Measurements from ENCODE around the gene SF1.

Gene SF1

DNA sequence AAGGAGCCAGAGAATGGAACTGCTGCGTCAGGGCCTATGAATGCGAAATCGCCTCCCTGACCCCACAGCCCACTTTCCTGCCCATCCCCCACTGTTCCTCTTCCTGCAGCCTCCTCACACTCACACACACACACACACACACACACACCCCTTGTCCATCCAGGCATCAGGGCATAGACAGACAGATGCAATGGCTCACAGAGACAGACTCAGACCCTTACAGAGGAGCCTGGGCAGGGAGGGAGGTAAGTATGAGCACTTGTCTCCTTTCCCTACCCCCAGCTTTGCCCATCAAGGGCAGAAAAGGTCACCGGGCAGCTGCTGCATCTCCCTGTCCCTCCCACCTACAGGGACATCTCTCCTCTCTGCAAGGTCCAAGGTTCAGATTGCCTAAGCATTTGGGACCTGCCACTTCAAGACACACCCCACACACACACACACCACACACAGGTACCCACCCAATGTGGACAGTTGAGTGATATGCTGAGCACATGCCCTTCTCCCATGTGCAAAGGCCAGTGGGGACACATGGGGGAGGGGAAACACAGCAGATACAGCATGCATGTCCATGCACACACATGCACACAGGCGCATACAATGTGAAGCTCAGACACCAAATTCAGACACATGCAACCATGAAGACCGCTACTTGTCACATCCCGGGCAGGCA lies 53.3 kb downstream of the SF1 start:
- DNase-seq (ENCODE audit: low read depth) = no peak

DNA sequence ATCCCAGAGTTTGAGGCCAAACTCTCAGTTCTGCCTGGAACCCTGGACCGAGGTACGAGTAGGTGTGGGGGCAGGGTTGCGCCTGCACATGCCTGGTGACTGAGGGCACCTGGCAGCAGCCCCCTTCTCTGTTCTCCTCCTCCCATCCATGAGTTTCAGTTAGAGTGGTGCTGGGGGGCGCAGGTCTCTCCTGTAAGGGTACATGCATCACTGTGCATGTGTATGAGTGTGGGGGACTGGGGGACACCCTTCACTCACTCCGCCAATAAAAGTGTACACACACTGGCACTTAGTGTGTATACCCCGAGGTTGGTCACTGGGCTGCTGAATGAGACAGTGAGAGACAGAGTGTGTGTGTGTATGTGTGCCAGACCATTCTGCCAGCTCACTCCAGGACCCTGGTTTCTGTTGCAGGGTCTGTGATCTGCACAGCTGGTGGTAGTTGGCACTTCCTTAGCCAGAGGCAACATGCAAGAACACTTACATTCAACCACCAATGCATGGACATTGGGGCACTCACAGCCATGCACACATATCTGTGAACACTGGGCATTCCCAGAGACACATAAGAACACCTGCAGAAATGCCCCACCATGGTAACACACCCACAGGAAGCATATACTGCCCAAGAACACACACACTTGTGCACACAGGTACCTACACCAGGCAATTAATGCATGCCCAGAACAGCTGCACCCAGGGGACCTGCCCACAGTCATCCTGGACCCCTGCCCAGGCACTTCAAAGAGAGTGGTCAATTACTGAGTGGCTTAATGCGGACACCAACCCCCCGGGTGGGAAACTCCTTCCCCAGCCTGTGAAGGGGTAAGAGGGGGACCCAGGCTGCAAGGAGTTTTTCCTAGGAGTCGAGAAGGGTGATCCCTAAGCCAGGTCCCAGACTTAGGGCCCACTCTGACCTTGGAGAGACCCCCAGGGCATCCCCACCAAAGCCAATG lies 54.2 kb downstream of the SF1 start:
- DNase-seq (ENCODE audit: low read depth) = no peak

DNA sequence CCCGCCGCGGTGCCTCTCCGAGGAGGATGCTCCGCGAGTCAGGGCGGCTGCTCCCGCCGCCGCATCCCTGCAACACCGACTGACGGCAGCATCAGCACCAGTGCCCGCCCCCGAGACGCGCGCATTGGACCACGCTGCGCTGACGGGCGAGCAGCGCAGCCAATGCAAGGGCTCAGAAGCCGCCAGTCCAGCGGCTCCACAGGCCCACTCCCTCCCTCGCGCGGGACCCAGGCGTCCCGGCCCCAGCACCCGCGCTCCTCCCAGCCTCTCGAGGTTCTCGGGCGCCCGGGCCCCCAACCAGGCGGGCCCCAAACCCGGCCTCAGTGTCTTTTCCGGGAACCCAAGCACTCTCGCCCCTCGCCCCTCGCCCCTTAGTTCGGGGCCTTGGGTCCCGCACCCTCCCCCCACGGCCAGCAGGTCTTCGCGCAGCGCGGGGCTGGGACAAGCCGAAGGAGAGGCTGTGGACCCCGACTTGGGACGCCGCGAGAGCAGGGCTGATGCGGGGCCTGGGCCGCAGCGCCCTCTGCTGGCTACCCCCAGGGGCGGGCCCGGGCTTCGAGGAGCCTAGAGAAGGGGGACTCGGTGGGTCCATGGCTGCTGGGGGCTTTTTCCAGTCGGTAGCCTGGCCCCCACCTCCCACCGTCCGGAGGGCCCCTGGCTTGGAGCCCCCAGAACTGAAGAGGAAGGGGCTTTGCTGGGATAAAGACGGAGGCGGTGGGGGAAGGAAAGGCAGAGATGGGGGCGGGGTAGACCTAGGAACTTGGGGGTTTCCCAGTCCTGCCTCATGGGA lies 55.0 kb downstream of the SF1 start, which contains the start of gene NRXN2:
Gene NRXN2 (minus strand): TSS at position 81 of the 790 bp plus-strand sequence. CDS start 9,498 bp downstream, outside the sequence.
- peak; percentile 82 for DNase-seq (ENCODE audit: low read depth)

DNA sequence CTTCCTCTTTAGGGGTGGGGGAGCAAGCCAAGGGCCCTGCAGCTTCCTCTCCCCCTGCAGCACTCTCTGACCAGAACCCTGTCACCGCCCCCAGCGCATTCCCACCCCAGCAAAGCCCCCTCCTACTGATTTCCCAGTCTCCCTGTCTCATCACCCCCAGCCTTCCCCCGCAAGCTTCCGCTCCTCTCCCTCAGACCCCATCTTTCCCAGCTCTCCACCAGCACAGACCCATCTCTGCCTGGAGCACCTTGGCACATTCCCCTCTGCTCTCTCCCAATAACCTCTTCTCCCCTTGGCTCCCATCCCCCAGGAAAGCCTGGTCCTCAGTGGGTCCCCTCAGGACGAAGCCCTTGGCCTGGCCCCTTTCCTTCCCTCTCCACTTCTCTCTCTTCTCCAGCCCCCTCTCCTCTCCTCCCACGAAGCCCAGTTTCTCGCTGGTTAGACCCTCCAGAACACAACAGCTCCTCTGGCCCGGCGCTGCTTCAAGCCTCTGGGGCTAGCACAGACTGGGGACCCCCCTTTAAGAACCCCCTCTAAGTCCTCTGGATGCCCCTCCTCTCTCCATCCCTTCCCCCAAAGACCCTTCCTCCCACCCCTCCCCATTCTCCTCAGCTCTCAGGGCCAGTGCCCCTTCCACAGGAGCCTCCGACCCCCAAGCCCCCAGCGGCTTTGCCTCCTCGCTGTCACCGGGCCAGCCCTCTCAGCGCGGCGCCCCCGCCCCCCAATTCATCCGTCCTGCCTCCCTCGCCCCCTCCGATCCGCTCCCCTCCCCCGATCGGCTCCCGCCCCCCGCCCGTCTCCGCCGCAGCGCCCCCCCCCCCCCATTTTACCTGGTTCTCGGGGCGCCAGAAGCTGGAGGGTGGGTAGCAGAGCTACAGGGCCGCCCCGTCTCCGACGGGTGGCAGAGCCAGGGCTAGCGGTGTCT lies 55.9 kb downstream of the SF1 start:
- DNase-seq (ENCODE audit: low read depth) = no peak

DNA sequence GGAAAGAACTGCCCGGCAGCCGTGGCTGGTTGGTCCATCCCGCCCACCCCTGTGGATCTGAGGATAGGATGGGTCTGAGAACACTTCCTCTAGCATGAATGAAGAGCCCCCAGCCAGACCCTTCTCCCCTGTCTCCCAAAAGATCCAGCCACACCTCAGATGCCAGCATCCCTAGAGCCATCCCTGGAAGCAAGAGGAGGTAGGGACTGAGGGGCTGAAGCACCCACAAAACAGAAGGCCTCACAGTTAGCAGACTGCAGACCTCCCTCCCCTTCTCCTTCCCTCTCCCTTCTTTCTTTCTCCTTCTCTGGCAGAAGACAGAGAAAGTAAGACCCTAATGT lies 57.0 kb downstream of the SF1 start:
- DNase-seq (ENCODE audit: low read depth) = no peak

DNA sequence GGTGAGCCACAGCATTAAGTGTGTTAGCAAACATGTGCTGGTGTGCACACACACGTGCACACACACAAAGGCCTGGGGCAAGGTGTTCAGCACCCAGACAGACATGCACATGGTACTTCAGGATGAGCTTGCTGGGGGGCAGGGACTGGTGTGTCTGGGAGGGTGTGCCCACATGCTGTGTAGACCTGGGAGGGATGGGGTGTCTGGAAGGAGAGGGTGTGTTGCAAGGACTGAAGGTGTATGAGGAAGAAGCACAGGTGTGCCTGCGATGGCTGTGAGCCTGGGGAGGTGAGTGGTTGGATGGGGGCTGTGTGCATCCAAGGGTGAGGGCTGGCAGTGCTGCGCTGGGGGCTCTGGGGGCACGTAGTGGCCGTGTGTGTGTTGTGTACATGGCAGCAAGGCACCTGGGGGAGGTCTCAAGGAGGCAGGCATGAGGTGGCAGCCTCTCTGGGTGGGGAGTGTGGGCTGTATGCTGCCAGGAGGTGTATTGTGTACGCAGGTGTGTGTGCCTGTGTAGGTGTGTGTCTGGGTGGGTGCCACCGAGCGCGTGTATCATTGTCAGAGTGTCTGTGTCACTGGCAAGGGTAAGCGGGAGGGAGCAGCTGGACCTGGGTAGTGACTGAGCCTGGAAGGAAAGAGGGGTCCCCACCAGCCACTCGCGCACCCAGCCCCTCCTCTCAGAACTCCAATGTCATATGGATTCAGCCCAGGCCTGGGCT lies 57.5 kb downstream of the SF1 start:
- DNase-seq (ENCODE audit: low read depth) = no peak

DNA sequence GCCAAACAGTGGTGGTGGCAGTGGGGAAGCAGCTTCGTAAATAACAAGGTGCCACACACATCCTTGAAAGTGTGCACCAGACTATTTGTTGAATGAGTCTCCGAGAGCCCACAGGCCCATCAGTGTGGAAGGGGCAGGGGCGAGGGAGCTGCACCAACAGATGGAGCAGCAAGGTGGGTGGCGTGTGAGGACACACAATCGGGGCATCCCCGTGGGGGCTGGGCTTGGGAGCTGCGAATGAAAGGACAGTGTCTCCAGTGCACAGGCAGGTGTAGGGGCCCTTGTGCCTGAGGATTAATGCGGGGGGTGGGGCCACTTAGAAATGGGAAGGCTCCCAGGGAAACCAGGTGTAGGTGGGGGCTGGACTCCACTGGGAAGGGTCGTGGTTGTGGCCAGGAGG lies 58.2 kb downstream of the SF1 start:
- no peak for DNase-seq (ENCODE audit: low read depth)

DNA sequence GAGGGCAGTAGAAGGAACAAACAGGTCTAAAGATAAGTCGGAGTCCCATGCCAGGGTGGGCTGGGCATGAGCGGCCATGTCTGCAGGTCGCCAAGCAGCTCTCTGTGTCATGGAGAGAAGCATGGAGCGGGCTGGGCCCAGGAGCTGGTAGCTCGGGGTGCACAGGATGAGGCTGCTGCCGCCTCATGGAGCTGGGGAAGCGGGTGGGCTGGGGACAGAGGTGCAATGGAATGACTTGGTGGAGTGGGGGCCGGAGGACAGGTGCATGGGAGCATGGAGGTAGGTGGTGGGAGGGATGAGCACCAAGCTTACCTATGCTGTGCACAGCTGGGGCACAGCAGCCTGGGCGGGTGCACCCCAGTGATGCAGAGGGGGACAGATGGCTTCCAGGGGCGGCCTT lies 58.9 kb downstream of the SF1 start:
- no peak for DNase-seq (ENCODE audit: low read depth)

DNA sequence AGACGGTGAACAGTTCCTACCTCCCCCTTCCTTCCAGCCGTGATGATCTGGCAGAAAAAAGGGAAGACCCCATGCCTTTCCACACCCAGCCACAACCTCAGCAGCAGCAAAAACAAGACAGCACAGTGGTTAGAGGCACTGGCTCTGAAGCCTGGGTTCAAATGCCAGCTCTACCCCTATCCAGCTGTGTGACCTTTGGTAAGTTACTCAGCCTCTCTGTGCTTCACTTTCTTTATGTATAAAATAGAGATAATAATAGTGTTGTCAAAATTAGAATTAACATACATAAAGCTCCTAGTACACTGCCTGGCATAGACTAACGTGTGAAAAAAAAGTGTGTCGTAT lies 59.6 kb downstream of the SF1 start:
- no peak for DNase-seq (ENCODE audit: low read depth)

DNA sequence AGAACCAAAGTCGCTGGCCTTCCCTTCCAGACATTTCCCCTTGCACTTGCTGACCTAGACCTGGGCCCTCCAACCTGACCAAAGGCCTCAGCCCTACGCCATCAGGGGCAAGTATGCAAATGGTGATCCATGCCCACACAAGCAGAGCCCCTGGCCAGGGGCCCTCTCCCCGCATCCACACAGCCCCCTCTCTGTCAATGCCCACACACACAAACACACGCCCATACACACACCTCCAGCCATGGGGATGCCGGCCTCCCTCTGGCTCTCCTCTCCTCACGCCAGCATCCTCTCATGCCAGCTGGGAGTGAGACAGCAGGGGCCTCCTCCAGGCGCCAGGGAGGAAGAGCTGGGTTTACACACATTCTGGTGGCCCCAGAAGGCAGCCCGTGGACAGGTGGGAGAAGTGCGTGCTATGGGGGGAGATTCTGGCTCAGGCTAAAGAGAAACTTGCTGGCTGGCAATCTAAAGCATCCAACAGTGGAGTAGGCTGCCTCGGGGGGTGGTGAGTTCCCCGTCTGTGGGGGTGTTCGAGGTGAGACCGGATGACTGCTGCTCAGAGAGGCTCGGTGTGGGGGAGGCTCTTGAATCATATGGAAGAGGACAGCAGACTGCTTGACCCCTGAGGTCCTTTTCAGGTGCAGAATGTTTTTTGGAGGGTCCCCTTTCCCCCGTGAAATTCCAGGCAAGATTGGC lies 60.1 kb downstream of the SF1 start:
- DNase-seq (ENCODE audit: low read depth) = no peak

DNA sequence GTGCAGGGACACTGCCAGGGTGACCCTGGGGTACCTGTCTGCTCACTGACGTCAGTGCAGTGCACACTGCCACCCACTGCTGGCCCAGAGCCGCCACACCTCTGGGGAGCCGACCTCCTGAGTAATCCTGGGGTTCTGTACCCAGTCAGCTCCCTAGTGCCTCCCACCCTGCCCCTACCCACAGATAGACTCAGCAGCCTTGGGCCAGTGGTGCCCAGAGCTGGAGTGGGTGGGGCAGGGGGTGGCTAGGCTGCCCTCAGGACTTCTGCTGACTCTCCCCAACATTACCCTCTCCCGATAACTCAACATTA lies 61.1 kb downstream of the SF1 start:
- DNase-seq (ENCODE audit: low read depth) = no peak

DNA sequence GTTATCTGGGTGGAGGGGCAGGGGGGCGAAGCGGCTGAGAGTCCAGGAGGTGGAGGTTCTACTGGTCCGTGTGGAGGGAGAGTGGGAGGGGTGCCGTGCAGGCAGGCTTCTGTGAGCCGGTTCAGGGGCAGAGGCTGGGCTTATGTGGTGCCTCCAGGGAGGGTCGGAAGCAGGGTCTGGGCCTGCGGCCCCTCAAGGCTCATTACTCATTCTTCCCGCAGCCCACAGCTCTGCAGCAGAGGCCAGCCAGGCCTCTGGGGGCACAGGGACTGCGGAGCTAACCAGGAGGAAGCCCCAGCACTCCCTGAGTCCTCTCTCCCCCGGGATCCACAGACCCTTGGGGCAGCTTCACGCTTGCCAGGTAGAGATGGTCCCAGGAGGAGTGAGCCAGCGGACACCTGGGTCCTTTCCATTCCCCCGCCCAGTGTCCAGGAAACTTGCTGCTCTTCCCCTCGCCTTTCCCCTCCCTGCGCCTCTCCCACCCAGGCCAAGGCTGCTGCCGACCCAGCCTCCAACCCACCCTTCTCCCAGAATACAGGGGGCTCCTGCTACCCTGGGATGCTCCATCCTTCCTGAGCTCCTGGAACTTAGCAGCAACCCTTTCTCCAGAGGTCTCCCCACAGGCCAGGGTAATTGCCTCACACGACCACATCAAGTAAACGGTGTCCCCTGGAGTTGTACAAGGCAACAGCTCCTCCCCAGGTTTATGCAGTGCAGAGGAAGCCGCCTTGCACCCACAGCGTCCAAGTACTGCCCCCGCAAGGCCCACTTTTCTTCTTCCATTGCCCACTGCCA lies 61.7 kb downstream of the SF1 start:
- no peak for DNase-seq (ENCODE audit: low read depth)

DNA sequence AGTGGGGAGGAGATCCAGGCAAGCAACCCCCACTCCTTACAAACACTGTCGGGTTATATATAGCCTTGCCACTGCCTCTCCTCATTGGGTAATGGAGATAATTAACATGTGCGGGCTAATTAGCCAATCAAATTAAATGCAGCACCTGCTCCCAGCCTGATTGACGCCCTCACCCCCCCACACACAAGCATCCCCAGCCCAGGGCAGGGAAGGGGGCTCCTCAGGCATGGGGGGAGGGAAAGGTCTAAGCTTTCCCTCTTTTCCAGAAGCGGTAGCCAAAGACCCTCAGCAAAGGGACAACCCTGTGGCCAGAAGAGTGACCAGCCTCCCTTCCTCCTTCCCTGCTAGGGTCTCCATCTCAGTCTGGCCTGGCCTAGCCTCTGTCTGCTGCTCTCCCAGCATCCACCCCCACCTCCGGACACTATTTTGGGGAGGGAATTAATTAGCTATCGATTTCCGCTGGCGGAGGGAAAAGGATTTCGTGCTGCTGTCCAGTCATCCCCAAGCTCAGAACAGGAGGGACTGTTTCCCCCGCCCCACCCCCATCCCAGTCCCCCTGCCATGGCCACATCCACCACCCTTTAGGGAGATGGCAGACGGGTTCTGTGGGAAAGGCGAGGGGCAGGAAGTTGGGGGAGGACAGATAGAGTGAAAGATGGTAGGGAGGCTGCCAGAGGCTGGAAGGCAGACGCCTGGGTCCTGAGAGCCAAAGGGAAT lies 62.4 kb downstream of the SF1 start:
- no peak for DNase-seq (ENCODE audit: low read depth)

DNA sequence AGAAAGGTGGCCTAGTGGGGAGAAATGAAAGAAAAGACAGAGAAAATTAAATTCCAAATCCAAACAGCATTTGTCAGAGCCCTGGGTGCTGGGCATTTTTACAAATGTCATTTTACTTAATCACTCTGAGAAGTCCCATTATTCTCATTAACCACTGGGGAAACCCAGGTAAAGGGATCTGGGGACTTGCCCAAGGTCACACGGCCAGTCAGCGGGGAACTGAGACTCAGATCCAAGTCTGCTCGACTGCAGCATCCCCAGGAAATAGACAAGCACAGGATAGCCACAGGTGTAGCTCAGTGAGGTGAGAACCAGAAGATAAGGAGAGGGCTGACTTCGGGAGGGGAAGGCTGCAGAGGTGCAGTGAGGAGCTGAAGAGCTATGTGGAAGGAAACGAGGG lies 63.2 kb downstream of the SF1 start:
- DNase-seq (ENCODE audit: low read depth) = no peak

DNA sequence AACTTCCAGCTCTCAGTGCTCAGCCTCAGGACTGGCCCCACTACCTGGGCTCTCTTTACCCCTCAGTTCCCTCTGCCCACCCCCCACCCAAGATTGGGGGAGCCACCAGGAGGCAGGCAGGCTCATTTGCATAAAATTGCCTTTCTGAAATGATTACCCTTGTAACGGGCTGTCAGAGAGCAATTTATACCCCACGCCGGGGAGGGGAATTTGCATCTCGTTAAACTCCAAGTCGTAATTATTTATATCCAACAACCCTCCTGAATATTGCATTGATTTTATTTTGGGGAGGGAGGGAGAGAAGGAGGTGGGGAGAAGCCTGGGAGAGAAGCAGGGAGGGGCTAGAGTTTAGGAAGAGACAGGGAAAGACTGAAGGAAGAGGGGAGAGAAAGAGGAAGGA lies 63.7 kb downstream of the SF1 start:
- no peak for DNase-seq (ENCODE audit: low read depth)
